ENCODE results near the gene TNS1.
A peak's percentile ranks its signal among the peaks of the same experiment; 100 is the strongest.

Gene TNS1

DNA sequence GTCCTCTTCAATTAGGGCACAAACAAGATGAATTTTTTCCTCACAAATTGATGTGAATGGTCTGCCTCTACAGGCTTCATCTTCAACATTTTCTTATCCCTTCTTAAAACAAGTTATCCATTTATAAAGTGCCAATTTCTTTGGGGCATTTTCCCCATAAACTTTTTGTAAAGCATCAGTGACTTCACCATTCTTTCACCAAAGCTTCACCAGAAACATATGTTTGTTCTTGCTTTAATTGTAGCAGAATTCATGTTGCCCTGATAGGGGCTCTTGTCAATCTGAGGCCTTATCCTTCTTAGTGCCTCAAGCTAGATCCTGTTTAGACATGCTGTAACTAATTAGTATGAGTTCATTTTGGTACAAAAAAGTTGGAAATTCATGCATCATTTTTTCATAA is 226.2 kb downstream of the TNS1 start:
- Histone ChIP-seq H3K4me3 (ENCODE audit: low read length) (no peak overlapping the region), H3K4me2 (ENCODE audit: low read length) (no peak overlapping the region), H3K27me3 (ENCODE audit: control insufficient read depth, insufficient read depth, low read length) (no peaks in the 10 kb centered on the region), H3K9ac (ENCODE audit: low read depth, low read length) (no peak overlapping the region), H3K4me1 (ENCODE audit: control insufficient read depth, insufficient read depth, low read length) (no peaks in the 10 kb centered on the region), H3K36me3 (ENCODE audit: insufficient read depth, low read length) (no peaks in the 10 kb centered on the region), H3K9me3 (replicated peaks; ENCODE audit: low read length) (no peaks in the 10 kb centered on the region)

DNA sequence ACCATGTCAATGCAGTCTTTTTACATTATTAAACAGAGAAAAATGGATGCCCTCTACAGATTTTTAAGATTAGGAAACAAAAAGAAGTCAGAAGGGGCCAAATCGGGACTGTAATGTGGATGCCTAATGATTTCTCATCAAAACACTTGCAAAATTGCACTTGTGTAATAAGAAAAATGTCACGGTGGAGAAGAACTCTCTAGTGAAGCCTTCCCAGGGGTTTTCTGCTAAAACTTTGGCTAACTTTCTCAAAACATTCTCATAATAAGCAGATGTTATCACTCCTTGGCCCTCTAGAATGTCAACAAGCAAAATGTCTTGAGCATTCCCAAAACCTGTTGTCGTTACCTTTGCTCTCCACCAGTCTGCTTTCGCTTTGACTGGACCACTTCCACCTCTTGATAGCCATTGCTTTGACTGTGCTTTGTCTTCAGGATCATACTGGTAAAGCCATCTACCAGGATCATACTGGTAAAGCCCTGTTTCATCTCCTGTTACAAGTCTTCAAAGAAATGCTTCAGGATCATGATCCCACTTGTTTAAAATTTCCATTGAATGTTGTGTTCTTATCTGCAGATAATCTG is 226.8 kb downstream of the TNS1 start:
- Histone ChIP-seq H3K9me3 (replicated peaks; ENCODE audit: low read length) (no peaks in the 10 kb centered on the region), H3K4me1 (ENCODE audit: control insufficient read depth, insufficient read depth, low read length) (no peaks in the 10 kb centered on the region), H3K4me3 (ENCODE audit: low read length) (no peak overlapping the region), H3K4me2 (ENCODE audit: low read length) (no peak overlapping the region), H3K36me3 (ENCODE audit: insufficient read depth, low read length) (no peaks in the 10 kb centered on the region), H3K9ac (ENCODE audit: low read depth, low read length) (no peak overlapping the region), H3K27me3 (ENCODE audit: control insufficient read depth, insufficient read depth, low read length) (no peaks in the 10 kb centered on the region)

DNA sequence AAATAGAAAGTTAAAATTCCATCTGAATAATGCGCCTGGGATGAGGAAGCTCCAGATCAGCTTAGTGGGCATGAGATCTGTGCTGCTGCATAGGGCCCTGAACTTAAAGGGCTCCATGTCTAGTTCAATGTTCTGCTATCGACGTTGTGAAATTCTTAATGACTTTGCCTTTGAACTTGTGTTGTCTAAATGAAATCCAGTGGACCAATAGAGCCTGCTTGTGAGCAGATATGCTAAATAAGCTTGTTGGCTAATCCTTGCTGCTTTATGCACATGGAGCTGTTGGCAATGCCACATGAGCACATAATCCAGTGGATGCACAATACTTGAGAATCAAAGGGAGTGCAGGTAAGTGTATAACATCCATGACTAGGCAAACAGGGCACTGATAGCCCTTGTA is 228.6 kb downstream of the TNS1 start:
- Histone ChIP-seq H3K4me2 (ENCODE audit: low read length) (no peak overlapping the region), H3K4me3 (ENCODE audit: low read length) (no peak overlapping the region), H3K4me1 (ENCODE audit: control insufficient read depth, insufficient read depth, low read length) (no peaks in the 10 kb centered on the region), H3K9ac (ENCODE audit: low read depth, low read length) (no peak overlapping the region), H3K9me3 (replicated peaks; ENCODE audit: low read length) (no peaks in the 10 kb centered on the region), H3K36me3 (ENCODE audit: insufficient read depth, low read length) (no peaks in the 10 kb centered on the region), H3K27me3 (ENCODE audit: control insufficient read depth, insufficient read depth, low read length) (no peaks in the 10 kb centered on the region)

DNA sequence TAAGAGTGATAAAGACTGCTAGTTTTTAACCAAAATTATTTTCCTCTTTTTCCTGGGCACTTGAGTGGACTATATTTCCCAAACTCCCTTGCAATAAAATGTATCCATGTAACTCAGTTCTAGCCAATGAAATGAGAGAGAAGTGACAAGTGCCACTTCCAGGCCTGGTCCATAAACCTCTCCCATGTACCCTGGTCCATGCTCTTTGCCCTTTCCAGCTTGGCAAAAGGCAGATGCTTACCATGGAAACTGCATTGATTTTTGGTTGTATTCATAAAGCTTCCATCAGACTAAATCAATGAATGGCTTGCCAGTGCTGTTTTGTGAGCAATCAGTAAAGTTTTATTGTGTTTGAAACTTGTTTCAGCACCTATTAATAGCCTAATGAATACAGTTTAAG is 229.3 kb downstream of the TNS1 start:
- no peak overlapping the region for H3K4me2 ChIP-seq (ENCODE audit: low read length)

DNA sequence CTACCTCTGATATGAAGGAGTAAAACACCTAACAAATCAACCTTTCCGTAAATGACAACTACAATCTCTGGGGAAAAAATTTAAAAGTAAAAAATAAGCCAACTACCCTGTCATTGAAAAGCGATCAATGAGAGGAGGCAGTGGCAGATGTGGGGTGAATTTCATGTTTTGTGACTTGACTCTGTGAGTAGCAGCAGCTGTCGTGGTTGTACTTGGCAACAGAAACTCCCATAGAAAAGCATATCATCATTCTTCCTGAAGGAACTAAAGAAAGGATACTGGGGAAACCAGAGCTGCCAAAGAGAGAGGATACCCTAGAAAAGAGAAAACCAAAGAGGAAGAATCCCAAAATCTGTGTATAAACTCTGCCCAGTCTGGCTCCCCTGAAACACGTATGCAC is 236.4 kb downstream of the TNS1 start:
- H3K9ac ChIP-seq (ENCODE audit: low read depth, low read length) = no peak overlapping the region
- no peaks in the 10 kb centered on the region for H3K27me3 ChIP-seq (ENCODE audit: control insufficient read depth, insufficient read depth, low read length)
- no peak overlapping the region for H3K4me2 ChIP-seq (ENCODE audit: low read length)
- no peak overlapping the region for H3K4me3 ChIP-seq (ENCODE audit: low read length)
- H3K36me3 ChIP-seq (ENCODE audit: insufficient read depth, low read length) = no peaks in the 10 kb centered on the region
- no peaks in the 10 kb centered on the region for H3K4me1 ChIP-seq (ENCODE audit: control insufficient read depth, insufficient read depth, low read length)
- no peaks in the 10 kb centered on the region for H3K9me3 ChIP-seq (replicated peaks; ENCODE audit: low read length)

More for the DNA sequence above, 229.3 kb downstream of the TNS1 start:
- no peaks in the 10 kb centered on the region for H3K9me3 ChIP-seq (replicated peaks; ENCODE audit: low read length)
- H3K9ac ChIP-seq (ENCODE audit: low read depth, low read length) = no peak overlapping the region
- no peaks in the 10 kb centered on the region for H3K27me3 ChIP-seq (ENCODE audit: control insufficient read depth, insufficient read depth, low read length)
- H3K4me1 ChIP-seq (ENCODE audit: control insufficient read depth, insufficient read depth, low read length) = no peaks in the 10 kb centered on the region
- no peaks in the 10 kb centered on the region for H3K36me3 ChIP-seq (ENCODE audit: insufficient read depth, low read length)
- no peak overlapping the region for H3K4me3 ChIP-seq (ENCODE audit: low read length)

DNA sequence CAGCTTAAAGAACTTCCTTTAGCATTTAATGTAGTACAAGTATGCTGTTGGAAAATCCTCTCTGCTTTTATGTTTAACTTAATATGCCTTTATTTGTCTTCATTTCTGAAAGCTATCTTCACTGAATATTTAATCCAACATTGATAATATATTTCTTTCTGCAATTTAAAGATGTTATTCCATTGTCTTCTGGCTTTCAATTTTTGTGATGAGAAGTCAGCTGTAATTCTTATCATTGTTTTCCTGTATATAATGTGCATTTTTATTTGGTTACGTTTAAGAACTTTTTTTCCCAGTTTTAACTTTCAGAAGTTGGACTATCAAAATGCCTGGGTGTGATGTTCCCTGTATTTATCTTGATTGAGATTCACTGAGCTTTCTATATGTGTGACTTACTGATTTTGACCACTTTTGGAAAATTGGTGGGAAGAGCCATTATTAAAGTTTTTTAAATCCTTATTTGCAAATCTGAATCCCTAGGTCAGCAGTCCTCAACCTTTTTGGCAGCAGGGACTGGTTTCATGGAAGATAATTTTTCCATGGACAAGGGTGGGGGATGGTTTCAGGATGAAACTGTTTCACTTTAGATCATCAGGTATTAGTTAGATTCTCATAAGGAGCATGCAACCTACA is 241.0 kb downstream of the TNS1 start:
- Histone ChIP-seq H3K4me3 (ENCODE audit: low read length) (no peak overlapping the region), H3K27me3 (ENCODE audit: control insufficient read depth, insufficient read depth, low read length) (no peaks in the 10 kb centered on the region), H3K9ac (ENCODE audit: low read depth, low read length) (no peak overlapping the region), H3K4me2 (ENCODE audit: low read length) (no peak overlapping the region), H3K9me3 (replicated peaks; ENCODE audit: low read length) (no peaks in the 10 kb centered on the region), H3K36me3 (ENCODE audit: insufficient read depth, low read length) (no peaks in the 10 kb centered on the region), H3K4me1 (ENCODE audit: control insufficient read depth, insufficient read depth, low read length) (no peaks in the 10 kb centered on the region)

DNA sequence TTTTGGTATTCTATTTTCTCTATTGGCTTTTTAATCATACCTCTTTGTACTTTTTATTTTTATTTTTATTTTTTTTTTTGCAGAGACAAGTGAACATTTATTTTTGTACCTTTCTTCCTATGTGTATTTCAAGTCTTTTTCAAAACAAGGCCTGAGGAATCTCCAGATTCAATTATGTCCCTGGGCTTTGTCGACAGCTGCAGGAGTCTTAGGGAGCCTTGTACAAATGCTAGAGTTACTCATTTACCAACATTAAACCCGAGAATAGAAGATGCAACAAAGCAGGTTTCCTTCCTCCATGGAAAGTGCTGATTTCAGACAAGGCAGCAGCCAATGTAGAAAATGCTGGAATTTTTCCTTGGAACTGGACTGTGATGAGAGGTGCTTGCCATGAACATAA is 242.8 kb downstream of the TNS1 start:
- Histone ChIP-seq H3K27me3 (ENCODE audit: control insufficient read depth, insufficient read depth, low read length) (no peaks in the 10 kb centered on the region), H3K4me3 (ENCODE audit: low read length) (no peak overlapping the region), H3K4me2 (ENCODE audit: low read length) (no peak overlapping the region), H3K9ac (ENCODE audit: low read depth, low read length) (no peak overlapping the region), H3K4me1 (ENCODE audit: control insufficient read depth, insufficient read depth, low read length) (no peaks in the 10 kb centered on the region), H3K36me3 (ENCODE audit: insufficient read depth, low read length) (no peaks in the 10 kb centered on the region), H3K9me3 (replicated peaks; ENCODE audit: low read length) (no peaks in the 10 kb centered on the region)

DNA sequence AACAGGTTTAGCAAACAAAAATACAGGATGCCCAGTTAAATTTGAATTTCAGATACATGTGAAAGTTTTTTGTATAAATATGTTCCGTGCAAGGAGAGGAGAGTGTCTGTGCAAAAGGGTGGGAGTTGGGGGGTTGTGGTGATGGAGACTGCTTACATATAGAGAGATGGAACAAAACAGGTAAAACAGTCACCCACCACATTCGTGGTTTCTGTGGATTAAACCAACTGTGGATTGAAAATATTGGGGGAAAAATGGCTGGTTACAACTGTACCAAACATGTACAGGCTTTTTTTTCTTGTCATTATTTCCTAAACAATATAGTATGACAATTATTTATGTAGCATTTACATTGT is 245.7 kb downstream of the TNS1 start:
- H3K27me3 ChIP-seq (ENCODE audit: control insufficient read depth, insufficient read depth, low read length) = peaks cover 4% of the 10 kb centered on the region
- no peak overlapping the region for H3K9ac ChIP-seq (ENCODE audit: low read depth, low read length)
- H3K4me2 ChIP-seq (ENCODE audit: low read length) = no peak overlapping the region

DNA sequence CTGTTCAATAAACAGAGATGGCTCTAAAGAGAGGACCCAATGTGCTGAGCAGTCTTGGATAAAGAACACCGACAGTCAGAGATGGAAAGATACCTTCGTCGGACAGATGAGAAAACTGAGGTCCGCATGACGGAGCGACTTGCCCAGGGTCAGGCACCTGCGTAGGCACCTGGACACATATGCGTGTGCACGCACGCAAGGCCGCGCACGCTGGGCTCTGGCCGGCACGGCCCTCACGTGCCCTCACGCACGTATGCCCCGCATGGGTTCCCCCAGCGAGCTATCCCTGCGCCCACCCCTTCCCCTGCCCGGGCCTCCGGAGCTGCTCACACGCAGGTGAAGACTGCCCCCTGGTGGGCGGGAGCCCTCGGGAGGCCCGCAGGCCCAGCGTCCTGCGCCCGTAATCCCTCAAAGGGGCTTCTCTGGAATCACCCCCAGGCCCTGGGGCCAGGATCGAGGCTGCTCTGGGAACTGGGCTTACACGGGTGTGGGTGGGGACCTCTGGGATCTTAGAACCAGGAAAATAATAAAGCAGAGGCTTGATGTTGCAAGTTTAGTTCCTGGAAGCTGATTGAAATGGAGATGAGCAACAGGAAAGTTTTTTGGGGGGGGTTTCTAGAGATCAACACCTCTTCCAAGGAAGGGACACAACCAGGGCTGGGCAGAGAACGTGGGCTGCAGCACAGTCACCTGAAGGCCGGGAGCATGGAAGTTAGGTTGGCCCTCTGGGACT is 246.3 kb downstream of the TNS1 start:
- Histone ChIP-seq H3K36me3 (ENCODE audit: insufficient read depth, low read length) (no peaks in the 10 kb centered on the region), H3K4me2 (ENCODE audit: low read length) (peak overlapping the region; percentile 66), H3K27me3 (ENCODE audit: control insufficient read depth, insufficient read depth, low read length) (peaks cover 4% of the 10 kb centered on the region), H3K4me1 (ENCODE audit: control insufficient read depth, insufficient read depth, low read length) (no peaks in the 10 kb centered on the region), H3K4me3 (ENCODE audit: low read length) (peak overlapping the region; percentile 41), H3K9me3 (replicated peaks; ENCODE audit: low read length) (no peaks in the 10 kb centered on the region), H3K9ac (ENCODE audit: low read depth, low read length) (peak overlapping the region; percentile 24)

More for the DNA sequence above, 245.7 kb downstream of the TNS1 start:
- Histone ChIP-seq H3K9me3 (replicated peaks; ENCODE audit: low read length) (no peaks in the 10 kb centered on the region), H3K4me1 (ENCODE audit: control insufficient read depth, insufficient read depth, low read length) (no peaks in the 10 kb centered on the region), H3K4me3 (ENCODE audit: low read length) (no peak overlapping the region), H3K36me3 (ENCODE audit: insufficient read depth, low read length) (no peaks in the 10 kb centered on the region)

GRCh38 chr2:217755027-217755745 is 247.6 kb downstream of the TNS1 start:
- Histone ChIP-seq H3K4me2 (ENCODE audit: low read length) (no peak overlapping the region), H3K9me3 (replicated peaks; ENCODE audit: low read length) (no peaks in the 10 kb centered on the region), H3K27me3 (ENCODE audit: control insufficient read depth, insufficient read depth, low read length) (peaks cover 4% of the 10 kb centered on the region), H3K4me1 (ENCODE audit: control insufficient read depth, insufficient read depth, low read length) (no peaks in the 10 kb centered on the region), H3K36me3 (ENCODE audit: insufficient read depth, low read length) (no peaks in the 10 kb centered on the region), H3K4me3 (ENCODE audit: low read length) (no peak overlapping the region), H3K9ac (ENCODE audit: low read depth, low read length) (no peak overlapping the region)

- H3K27me3 ChIP-seq (ENCODE audit: control insufficient read depth, insufficient read depth, low read length) = peaks cover 4% of the 10 kb centered on the region
- no peaks in the 10 kb centered on the region for H3K4me1 ChIP-seq (ENCODE audit: control insufficient read depth, insufficient read depth, low read length)
- H3K4me2 ChIP-seq (ENCODE audit: low read length) = no peak overlapping the region
- no peak overlapping the region for H3K9ac ChIP-seq (ENCODE audit: low read depth, low read length)
- no peak overlapping the region for H3K4me3 ChIP-seq (ENCODE audit: low read length)
- no peaks in the 10 kb centered on the region for H3K36me3 ChIP-seq (ENCODE audit: insufficient read depth, low read length)
- no peaks in the 10 kb centered on the region for H3K9me3 ChIP-seq (replicated peaks; ENCODE audit: low read length)
Observed at GRCh38 chr2:217753460-217754200, 249.2 kb downstream of the TNS1 start.
